H1 (cell line): Measurements from ENCODE around the gene CA10.

Experiments used
- ATF3 ChIP-seq: IDR thresholded peaks from 2 replicates; pipeline ENCODE4 v1.6.1; 2011; ENCODE audit warnings: low read depth, mild to moderate bottlenecking, low read length; ENCODE audit not compliant: insufficient read depth
- CEBPB ChIP-seq: IDR thresholded peaks from 2 replicates; pipeline ENCODE4 v1.6.1; 2012; ENCODE audit warnings: low read depth, low read length
- CTCF ChIP-seq, 3 experiments: IDR thresholded peaks; 1 replicate in 2 of 3; 2 replicates in 1 of 3; pipeline versions ENCODE4 v1.5.1 to v1.6.1; 2011; ENCODE audit warnings: low read length in 3 of 3, mild to moderate bottlenecking in 3 of 3, inconsistent platforms in 2 of 3, low read depth in 1 of 3, moderate library complexity in 1 of 3; ENCODE audit not compliant: insufficient read depth in 1 of 3; ENCODE audit errors: control extremely low read depth in 1 of 3
- EP300 ChIP-seq, 2 experiments: IDR thresholded peaks; 1 replicate in 1 of 2; 2 replicates in 1 of 2; pipeline ENCODE4 v1.6.1; 2011 to 2012; ENCODE audit warnings: low read depth in 2 of 2, low read length in 2 of 2, mild to moderate bottlenecking in 2 of 2, borderline replicate concordance in 1 of 2, inconsistent platforms in 1 of 2, moderate library complexity in 1 of 2
- EZH2 ChIP-seq: fragments of 200-600 bp; sonication (generic); IDR thresholded peaks from 2 replicates; pipeline ENCODE4 v1.7.1; 2012; ENCODE audit warnings: low read depth, mild to moderate bottlenecking, moderate library complexity, low read length, inconsistent platforms; ENCODE audit not compliant: severe bottlenecking
- POLR2A ChIP-seq, 2 experiments: IDR thresholded peaks; 1 replicate in 1 of 2; 2 replicates in 1 of 2; pipeline ENCODE4 v1.6.1; 2011; ENCODE audit warnings: low read depth in 2 of 2, low read length in 2 of 2, mild to moderate bottlenecking in 2 of 2; ENCODE audit errors: control extremely low read depth in 1 of 2
- POLR2AphosphoS5 ChIP-seq: IDR thresholded peaks from 2 replicates; pipeline ENCODE4 v1.6.1; 2011; ENCODE audit warnings: low read depth, low read length
- RAD21 ChIP-seq, 2 experiments: IDR thresholded peaks in 1 of 2; conservative IDR thresholded peaks in 1 of 2; 2 replicates each; pipeline ENCODE4 v1.6.1; 2011; ENCODE audit warnings: low read depth in 2 of 2, low read length in 2 of 2, improper control_type of control experiment in 1 of 2, inconsistent platforms in 1 of 2, mild to moderate bottlenecking in 1 of 2, moderate library complexity in 1 of 2
- RXRA ChIP-seq: IDR thresholded peaks from 2 replicates; pipeline ENCODE4 v1.6.1; 2011; ENCODE audit warnings: low read depth, mild to moderate bottlenecking, low read length, moderate library complexity; ENCODE audit not compliant: insufficient read depth

- TF ChIP-seq POLR2AphosphoS5 (no peak), CTCF (IDR thresholded peaks at IDR 0.05; ENCODE audit: control extremely low read depth in 1 of 3, insufficient read depth in 1 of 3, low read depth in 1 of 3, low read length in 3 of 3) (no peak), EZH2 (no peak), RXRA (no peak), CEBPB (no peak), EP300 (IDR thresholded peaks at IDR 0.05; ENCODE audit: borderline replicate concordance in 1 of 2, low read depth in 2 of 2, low read length in 2 of 2) (no peak), ATF3 (no peak), RAD21 (IDR thresholded peaks at IDR 0.05 in 1 of 2, conservative IDR thresholded peaks at IDR 0.05 in 1 of 2; ENCODE audit: low read depth in 2 of 2, low read length in 2 of 2) (no peak), POLR2A (IDR thresholded peaks at IDR 0.05; ENCODE audit: control extremely low read depth in 1 of 2, low read depth in 2 of 2, low read length in 2 of 2) (no peak)
These were observed 251.5 kb downstream of the CA10 start for GRCh38 chr17:51907041-51907440.
